HG02938 (cell line): ENCODE measurements around the gene KCTD1.

ENCODE experiments used
- ATAC-seq: cut with Tn5 transposase; IDR thresholded peaks from one replicate; pipeline ENCODE4 v1.9.1; 2021; ENCODE audit warnings: mild to moderate bottlenecking, moderate library complexity; ENCODE audit not compliant: unreplicated experiment

Gene KCTD1

GRCh38 chr18:26548415-26549262, at the start of gene KCTD1:
KCTD1 (minus strand) TSS chr18:26548553; CDS start chr18:26548536, 17 bp downstream.
- ATAC-seq: peak; percentile 44

- ATAC-seq: no peak
Measured at GRCh38 chr18:26593365-26594320, 45.3 kb upstream of the KCTD1 start.

GRCh38 chr18:26584745-26585144, 36.4 kb upstream of the KCTD1 start:
- no peak for ATAC-seq

- ATAC-seq: no peak
Measured at GRCh38 chr18:26579941-26580618, 31.7 kb upstream of the KCTD1 start.

GRCh38 chr18:26575865-26576217, 27.5 kb upstream of the KCTD1 start:
- ATAC-seq: no peak

- ATAC-seq: no peak
Measured at GRCh38 chr18:26574958-26575864, 26.9 kb upstream of the KCTD1 start.

- ATAC-seq: no peak
Measured at GRCh38 chr18:26568926-26569665, 20.7 kb upstream of the KCTD1 start.

- ATAC-seq: no peak
Measured at GRCh38 chr18:26568513-26568912, 20.2 kb upstream of the KCTD1 start.

- no peak for ATAC-seq
Measured at GRCh38 chr18:26566874-26567555, 18.7 kb upstream of the KCTD1 start.

- no peak for ATAC-seq
Measured at GRCh38 chr18:26565514-26565913, 17.2 kb upstream of the KCTD1 start.

GRCh38 chr18:26563024-26563423, 14.7 kb upstream of the KCTD1 start:
- no peak for ATAC-seq

- no peak for ATAC-seq
Measured at GRCh38 chr18:26562568-26562967, 14.2 kb upstream of the KCTD1 start.

GRCh38 chr18:26561769-26562168, 13.4 kb upstream of the KCTD1 start:
- no peak for ATAC-seq

- peak; percentile 87 for ATAC-seq
Measured at GRCh38 chr18:26556573-26556972, 8.2 kb upstream of the KCTD1 start.

GRCh38 chr18:26555804-26556553, 7.6 kb upstream of the KCTD1 start:
- ATAC-seq: no peak

- ATAC-seq: no peak
Measured at GRCh38 chr18:26553943-26554342, 5.6 kb upstream of the KCTD1 start.

GRCh38 chr18:26551695-26552081, 3.3 kb upstream of the KCTD1 start:
- no peak for ATAC-seq

- ATAC-seq: no peak
Measured at GRCh38 chr18:26550998-26551694, 2.8 kb upstream of the KCTD1 start.
